Measurements from ENCODE around the gene KBTBD12.
"Not testable (repeated sequence)": the region's sequence is repeated elsewhere in the genome, so short reads cannot be mapped to it uniquely, and the experiment has no call there.

The KBTBD12 gene, protein sequence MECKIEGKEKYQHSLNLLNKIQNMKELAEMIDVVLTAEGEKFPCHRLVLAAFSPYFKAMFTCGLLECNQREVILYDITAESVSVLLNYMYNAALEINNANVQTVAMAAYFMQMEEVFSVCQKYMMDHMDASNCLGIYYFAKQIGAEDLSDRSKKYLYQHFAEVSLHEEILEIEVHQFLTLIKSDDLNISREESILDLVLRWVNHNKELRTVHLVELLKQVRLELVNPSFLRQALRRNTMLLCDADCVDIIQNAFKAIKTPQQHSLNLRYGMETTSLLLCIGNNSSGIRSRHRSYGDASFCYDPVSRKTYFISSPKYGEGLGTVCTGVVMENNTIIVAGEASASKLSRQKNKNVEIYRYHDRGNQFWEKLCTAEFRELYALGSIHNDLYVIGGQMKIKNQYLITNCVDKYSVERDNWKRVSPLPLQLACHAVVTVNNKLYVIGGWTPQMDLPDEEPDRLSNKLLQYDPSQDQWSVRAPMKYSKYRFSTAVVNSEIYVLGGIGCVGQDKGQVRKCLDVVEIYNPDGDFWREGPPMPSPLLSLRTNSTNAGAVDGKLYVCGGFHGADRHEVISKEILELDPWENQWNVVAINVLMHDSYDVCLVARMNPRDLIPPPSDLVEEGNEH

DNA sequence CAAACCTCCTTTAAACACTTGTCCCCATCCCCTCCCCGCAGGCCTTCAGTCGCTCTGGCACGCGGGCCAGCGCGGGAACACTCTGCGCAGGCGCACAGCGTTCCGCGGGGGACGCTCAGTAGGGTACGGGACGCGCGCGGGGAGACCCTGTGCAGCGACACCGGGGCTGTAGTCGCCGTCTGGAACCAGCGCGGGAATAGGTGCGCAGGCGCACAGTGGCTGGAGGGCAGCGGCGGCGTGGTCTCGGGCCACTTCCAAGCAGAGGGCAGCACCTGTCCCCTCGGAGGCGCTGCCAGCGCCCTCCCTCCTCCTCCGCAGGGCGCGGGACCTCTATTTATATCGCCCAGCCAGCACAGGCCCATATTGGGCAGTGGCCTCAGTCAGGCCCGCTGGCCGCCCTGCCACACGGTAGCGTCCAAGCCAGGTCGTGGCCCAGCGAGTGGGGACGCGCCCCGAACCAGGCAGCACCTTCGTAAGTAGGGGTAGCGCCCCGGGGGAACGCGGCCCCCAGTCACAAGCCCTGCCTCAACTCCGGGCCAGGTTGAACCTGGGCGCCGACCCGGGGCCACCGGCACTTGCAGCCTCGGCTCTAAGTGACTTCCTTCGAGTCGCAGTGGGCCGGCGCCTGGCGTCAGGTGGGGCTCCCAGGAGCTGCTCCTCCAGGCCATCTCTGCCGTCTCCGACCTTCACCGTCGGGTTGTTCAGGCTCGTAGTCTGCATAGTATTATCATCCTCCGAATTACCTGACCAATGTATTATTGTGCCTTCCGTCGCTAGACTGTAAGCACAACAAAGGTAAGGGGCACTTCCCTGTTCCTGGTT, at the start of gene KBTBD12:
TSS of gene KBTBD12 (plus strand) at position 118 of the 822 bp plus-strand sequence. CDS start 7,830 bp downstream, outside the sequence.
- DNase-seq, result no peak

DNA sequence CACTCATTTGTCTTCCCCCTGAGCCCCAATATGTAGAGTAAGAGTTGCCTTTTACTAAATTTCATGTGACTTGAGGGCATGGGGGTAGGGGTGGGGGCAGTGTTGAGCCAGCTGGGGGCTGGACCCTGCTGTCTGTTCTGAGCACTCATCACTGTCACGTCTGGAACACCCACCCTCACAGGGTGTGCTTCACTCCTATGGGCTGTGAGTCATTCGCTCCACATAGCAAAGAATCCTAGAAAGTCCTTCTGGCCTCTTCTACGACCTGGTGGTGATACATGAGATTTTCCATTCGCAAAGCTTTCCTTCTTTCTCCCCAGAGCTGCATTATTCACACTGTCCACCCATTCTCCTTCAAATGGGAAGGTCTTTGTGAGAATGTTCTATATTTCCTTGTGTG, 49.1 kb upstream of the KBTBD12 start:
- no peak for DNase-seq

DNA sequence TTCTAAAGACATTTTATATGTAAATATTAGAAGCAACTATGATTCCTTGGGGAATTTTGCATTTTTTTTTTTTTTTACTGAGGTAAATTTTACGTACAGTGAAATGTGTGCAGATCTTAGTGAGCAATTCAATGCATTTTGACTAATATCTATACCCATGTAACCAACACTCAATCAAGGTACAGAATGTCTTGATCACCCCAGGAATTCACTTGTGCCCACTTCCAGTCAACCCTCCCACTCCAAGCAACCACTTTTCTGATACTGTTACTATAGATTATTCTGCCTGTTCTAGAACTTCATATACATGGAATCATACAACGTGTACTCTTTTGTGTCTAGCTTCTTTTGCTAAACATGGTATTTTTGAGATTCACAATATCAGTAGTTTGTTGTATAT, 47.6 kb upstream of the KBTBD12 start:
- DNase-seq, result no peak

DNA sequence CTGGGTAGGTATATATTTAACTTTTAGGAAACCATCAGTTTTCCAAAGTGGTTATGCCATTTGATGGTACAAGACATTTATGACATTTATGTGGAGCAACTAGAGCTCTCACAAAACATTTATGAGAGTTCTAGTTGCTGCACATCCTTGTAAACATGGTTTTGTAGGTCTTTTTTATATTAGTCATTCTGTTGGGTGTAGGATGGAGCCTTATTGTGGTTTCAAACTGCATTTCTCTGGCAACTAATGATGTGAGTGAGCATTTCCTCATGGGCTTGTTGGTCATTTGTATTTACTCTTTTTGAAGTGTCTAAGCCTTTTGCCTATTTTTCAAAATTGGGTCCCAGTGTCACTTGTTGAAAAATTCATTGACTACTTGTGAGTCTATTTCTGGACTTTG, 47.0 kb upstream of the KBTBD12 start:
- DNase-seq, result no peak

DNA sequence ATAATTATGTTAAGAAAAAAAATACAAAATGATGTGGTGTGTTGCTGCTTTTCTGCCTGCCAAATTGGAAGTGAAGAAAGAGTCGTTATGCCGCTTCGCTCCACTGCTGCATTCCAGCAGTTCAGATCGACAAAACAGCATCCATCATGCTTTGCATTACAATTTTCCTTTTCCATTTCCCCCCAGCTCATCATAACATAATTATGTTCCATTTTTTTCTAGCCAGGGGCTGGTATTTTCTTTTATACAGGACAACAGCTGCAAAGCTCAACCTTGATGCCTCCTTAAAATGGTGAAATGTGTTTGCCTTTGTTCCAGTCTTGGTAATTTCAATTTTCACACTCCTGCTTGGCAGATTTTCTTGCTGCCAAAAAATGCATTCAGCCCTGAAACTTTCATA, 44.9 kb upstream of the KBTBD12 start:
- DNase-seq, result no peak

DNA sequence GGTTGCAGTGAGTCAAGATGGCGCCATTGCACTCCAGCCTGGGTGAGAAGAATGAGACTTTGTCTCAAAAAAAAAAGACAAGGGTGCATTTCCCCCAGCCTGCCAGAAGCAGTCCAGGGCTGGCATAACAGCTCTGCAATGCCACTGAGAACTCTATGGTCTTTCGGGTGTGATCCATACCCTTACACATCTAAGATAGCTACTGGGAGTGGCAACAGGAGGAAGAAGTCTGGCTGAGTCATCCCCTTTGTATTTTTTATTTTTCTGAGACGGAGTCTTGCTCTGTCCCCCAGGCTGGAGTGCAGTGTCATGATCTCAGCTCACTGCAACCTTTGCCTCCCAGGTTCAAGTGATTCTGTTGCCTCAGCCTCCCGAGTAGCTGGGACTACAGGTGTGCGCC, 40.9 kb upstream of the KBTBD12 start:
- not testable (repeated sequence) for DNase-seq

DNA sequence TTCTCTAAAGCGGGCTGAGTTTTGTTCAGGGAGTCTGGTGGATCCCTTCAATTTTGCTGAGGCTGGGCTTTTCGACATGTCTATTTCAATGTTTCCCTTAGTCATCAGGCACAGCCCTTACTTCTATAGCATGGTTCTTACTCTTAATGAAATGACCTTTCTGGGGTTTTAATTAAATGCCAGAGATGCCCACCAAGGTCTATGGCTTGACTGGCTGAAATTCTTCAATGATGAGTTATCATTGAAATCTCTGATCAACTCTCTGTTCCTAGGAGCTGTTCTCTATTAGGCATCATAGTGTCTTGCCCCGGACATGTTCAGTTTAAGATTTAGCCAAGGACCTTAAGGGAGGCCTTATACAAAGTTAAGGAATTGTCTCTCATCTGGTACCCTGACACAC, 33.4 kb upstream of the KBTBD12 start:
- no peak for DNase-seq

DNA sequence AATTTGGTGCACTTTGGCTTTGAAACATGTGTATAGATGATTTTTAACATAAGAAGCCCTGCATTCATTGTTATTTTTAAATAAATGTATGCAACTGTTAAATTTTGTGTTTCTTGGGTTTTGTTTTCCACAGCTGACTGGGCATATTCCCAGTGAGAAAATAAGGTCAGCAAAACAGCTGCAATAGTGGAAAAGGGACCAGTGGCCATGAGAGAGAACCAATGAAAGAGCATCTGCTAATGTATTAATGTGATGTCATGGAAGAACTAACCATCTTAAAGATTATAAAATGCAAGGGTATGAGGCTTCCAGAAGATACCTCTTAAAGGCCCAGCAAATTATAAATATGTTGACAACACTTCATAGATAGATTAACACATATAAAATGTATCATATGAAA, 31.0 kb upstream of the KBTBD12 start:
- no peak for DNase-seq

DNA sequence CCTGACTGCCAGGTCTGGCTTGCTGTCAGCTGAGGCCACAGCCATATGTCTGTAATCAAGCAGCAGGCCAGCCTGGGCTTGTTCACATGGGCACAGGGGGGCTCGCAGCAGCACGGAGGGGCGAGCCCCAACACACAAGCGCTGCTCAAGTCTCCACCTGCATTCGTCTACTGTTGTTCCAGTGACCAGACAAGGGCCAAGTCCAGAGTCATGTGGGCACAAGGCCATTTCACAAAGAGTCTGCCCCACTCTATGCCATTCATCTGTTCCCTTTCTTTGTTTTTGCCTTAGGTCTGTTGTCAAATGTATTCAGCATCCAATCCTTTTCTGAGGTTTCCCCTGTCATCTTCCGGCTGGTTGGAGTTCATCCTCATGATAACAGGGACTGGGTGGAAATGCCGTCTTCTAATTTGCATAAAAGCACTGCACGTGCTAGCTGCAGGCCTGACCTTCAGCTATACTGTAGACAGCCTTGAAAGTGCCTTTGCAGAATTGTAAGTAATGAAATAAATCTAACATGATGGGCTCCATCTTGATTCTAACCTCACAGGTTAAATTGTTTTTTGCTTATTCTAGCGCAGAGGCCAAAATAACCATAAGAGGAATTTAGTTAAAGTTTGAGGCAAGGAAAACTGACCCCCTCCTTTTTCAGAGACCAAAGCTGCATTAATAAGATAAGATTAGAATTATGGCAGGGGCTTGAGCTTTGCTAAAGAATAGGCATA, 28.6 kb upstream of the KBTBD12 start:
- DNase-seq, result no peak

DNA sequence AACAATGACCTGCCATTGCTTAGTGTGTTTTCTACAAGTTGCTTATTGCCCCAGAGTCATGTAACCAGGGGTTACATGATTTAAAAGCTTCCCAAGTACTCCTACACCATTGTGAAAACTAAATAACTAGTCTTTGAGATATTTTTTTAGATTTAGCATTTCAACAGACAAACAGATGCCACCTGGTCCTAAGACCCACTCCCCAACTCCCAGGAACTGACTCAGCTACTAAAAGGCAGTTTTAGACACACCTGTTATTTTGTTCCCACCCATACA, 28.1 kb upstream of the KBTBD12 start:
- no peak for DNase-seq

DNA sequence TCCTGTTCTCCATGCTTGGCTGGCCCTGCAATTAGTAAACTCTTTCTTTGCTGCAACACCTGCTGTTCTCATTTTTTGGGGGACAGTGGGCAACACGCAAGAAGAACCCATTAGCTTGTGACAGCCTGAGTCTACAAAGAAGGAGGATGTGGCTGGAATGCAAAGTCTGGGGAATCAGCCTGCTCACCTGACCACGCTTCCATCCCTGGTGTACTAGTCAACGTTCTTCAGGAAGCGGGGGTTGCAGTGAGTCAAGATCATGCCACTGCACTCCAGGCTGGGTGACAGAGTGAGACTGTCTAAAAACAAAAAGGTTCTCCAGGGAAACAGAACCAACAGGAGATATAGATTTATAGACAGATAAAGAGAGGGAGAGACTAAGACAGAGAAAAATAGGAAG, 27.7 kb upstream of the KBTBD12 start:
- DNase-seq, result no peak

DNA sequence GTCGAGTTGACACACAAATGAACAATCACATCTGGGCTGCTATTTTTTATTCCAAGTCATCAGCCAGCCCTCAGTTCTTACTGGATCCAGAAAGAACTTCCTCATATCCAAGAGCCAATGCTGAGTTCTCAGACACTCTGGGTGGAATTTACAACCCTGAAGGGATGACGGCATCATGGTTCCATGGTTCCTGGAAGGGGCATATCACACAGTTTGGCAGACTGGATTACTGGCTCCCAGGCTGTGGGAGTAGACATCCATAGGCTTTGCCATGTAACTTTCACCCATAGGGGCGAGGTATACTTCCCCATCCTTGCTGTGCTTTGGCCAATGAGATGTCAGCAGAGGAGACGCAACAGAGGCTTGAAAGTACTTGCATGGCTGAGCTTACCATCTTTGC, 26.9 kb upstream of the KBTBD12 start:
- no peak for DNase-seq

DNA sequence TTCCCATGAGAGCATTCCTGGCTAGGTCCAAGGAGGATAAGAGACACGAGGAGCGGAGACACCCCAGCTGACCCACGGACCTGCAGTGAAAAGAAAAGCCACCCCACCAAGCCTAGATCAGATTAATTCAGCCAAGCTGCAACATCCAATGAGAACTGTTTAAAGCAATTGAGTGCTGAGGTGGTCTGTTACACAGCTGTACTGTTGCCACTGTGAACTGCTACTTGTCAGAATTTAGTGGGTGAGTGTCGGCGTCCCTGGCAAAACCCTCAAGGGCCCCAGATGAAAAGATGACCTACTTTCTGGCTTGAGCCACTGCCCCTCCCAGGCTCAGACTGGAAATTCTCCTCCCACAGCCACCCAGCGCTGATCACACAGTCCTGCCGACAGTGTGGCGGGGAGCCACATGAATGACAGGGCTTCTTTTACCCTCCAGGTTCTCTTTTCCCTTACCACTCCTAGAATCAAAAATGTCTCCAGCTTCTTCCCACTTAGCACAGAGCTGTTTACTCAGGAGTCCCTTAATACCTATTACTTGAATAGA, 26.4 kb upstream of the KBTBD12 start:
- no peak for DNase-seq

DNA sequence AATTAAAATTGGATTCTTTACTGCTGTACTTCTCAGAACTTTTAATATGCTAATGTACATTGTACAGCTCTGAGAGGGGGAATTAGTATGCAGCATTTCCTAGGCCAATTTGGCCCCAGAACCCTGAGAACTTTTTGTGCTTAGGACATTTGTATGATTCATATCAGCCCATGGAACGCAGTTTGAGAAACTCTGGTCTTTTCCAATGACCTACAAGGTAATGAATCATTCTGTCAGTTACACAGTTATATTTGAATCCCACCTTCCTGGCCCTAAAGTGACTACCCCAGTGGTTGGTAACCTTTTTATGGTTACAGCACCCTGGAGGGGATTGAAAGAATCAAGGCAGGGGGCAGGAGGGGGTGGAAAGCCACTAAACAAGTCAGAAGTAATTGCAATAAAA, 25.6 kb upstream of the KBTBD12 start:
- no peak for DNase-seq

DNA sequence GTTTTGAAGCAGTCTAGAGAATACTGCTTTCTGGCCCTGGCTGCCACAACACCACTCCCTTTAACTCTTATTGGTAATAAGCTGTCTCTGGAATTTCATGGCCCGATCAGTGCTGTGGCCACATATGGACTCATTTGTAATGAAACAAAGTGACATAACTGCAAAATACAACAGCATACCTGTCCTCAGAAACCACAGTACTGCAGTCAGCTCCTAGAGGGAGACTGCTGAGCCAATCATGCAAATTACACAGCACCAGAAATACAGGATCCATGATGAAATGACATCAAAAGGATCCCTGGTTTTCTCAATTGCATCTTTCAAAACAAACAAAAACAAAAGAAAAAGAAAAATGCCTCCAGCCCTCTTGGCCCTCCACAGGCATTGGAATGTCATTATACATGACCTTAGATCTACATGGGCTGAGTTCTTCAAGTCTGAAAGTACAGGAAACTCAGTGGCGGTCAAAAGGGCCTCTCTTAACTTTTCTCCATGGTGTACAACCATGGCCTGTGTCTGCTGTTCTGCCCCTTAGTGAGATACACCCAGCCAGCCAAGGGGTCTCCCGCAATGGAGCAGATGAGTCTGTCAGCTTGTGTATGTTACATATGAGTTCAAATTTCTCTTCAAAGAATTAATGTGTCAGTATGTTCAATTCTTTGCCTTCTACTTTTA, 24.9 kb upstream of the KBTBD12 start:
- no peak for DNase-seq

DNA sequence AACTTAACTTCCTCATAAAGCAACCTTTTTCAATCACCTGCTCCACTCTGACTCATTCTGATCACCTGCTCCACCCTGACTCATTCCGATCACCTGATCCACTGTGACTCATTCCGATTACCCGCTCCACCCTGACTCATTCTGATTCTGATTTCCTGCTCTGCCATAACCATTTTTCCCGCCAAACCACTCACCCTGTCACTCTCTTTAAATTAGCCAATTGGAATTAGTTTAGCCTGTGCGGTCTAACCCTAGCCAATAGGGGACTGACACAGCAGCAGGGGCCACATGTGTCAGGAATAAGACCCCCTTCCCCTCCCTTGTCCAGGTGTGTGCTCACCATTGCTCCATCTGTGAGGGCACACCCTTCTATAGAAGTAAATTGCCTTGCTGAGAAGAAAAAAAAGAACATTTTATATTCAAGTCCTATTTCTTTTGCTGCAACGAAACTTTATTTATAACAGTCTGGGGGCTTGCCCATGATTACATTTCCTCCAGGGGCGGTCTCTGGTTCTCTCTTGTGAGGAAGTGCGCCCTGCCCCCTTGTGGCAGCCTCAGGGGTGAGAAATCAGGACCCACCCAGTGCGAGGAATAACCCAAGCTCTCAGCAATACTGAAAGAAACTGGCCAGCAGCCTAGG, 24.3 kb upstream of the KBTBD12 start:
- DNase-seq, result not testable (repeated sequence)

DNA sequence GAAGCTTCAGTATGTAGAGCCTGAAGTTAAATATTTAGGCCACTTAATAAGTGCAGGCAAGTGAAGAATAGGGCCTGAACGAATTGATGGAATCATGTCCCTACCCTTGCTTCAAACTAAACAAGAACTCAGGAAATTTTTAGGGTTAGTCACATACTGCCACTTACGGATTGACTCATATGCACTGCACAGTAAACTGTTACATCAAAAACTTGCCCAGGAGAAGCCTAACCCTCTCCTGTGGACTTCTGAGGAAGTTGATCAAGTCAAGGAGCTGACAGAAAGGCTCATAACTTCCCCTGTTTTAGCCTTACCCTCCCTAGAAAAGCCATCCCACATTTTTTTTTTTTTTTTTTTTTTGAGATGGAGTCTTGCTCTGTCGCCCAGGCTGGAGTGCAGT, 20.6 kb upstream of the KBTBD12 start:
- no peak for DNase-seq

DNA sequence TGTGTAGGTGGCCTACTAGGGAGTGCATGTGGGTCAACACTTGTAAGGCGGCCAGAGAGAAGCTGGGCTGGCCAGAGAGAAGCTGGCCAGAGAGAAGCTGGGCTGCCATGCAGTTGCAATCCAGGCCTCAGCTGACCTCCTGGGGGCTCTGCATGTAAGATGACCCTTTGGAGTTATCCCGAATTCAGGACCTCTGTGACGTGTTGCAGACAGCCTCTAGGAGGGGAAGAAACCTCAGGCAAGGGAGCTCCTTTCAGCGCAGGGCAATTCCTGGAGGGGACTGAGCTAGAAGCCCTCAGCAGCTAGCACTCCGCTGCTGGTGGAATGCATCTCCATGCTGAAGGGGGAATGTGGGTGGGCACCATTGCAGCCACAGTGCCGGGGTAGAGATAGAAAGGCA, 15.8 kb upstream of the KBTBD12 start:
- DNase-seq, result no peak

DNA sequence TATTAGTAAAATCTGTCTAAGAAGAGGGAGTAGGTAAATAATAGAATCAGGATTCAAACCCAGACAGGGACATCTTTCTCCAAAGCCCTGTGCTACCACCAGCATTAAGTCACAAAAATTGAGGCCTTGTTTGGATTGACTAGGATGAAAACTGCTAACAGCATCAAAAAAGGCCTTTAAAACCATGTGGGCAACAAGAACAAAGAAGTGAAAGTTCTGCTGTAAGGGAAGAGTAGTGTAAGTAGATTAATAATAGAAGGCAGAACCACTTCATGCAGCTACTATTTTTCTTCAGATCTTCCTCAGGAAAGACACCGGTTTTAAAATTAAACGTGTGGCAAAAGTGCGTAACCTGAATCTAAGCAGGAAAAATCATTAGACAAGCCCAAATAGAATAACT, 15.3 kb upstream of the KBTBD12 start:
- no peak for DNase-seq

DNA sequence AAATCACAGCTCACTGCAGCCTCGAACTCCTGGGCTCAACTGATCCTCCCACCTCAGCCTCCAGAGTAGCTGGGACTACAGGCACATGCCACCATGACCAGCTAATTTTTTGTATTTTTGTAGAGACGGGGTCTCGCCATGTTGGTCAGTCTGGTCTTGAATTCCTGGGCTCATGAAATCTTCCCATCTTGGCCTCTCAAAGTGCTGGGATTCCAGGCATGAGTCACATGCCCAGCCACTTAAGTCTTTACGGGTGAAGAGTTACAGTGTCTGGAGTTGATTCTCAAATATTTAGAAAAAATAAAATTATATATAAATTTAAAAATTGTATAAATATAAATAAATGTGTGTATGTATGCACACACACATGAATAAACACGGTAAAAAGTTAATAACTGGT, 14.5 kb upstream of the KBTBD12 start:
- no peak for DNase-seq

DNA sequence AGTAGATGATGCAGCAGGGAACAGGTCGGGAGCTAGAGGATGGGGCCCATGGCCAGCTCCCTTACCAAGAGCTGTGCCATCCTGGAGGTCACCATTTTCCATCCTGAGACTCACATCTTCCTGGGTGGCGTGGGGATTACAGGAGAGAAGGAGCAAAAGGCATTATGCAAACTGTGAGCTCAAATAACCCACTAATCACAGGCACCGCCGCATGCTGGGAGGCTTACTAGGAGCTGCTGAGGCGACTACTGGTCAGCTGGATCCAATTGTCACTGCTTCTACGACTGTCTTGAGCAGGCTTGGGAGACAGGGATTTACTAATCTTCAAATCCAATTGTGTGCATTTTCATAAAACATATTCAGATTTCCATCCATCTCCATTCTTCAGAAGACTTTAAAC, 12.5 kb upstream of the KBTBD12 start:
- DNase-seq, result no peak

Measured in activated effector memory CD4-positive, alpha-beta T cell treated with anti-CD3 and anti-CD28 coated beads, Interleukin-2, amount 50 U/mL, for 16 hours (primary cell).